Activated CD8-positive, alpha-beta memory T cell treated with anti-CD3 and anti-CD28 coated beads, Interleukin-2, amount 50 U/mL, for 24 hours (primary cell): ENCODE results near the gene SEMA3E.
"Not testable (repeated sequence)": the region's sequence is repeated elsewhere in the genome, so short reads cannot be mapped to it uniquely, and the experiment has no call there.

ENCODE experiments used
- DNase-seq: peaks from one replicate; pipeline ENCODE4 v3.0.0-alpha.2; 2020; ENCODE audit errors: extremely low read depth

The SEMA3E gene

DNA sequence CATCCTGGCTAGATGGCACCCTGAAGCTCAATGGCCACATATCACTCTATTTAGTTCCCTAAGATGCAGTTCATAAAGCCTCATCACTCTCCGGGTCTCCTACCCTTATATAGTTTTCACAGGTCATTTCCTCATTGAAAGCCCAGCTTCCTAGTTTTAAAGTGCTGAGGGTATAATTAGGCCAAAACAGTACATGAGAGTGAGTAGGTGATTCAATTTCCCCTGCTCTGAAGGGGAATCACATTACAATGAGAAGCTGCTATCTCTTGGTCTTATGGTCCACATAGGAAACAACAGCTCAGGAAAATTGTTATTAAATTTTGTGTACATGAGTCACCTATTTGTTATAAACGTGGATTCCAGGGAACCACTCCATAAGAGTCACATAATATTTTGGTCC, 162.0 kb downstream of the SEMA3E start:
- no peak for DNase-seq

DNA sequence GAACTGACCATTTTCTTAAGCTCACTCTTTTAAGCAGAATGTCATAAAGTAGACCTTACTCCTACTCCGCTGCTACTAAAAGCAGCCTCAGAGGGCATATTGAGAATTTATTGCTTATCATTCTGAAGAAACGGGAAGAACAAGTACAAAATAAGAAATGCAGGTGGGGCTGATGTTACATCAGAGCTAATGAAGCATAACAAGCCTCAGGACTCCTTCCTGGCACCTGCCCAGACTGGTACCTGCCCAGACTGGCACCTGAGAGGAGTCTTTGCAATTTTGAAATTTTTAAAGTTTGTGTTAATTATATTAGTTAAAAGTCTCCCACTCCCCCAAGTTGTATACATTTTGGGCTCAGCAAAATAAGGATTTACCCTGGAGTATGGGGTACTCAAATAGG, 162.4 kb downstream of the SEMA3E start:
- no peak for DNase-seq

DNA sequence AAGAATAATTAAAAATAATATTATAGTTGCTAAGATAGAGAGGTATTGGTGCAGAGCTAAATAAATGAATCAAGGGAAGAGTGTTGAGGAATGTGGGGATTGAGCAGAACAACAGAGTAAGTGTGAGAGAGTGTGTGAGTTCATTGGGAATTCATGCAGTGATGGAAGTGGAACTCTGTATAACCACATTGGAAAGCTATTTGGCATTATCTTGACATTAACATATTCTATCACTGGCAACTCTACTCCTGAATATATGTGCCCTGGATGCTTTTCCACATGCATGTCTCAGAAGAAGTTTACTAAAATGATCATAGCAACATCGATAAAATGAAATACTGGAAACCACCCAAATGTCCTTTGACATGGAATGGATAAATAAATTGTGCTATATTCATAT, 164.1 kb downstream of the SEMA3E start:
- no peak for DNase-seq

- no peak for DNase-seq
Observed at GRCh38 chr7:83484266-83484665, 164.7 kb downstream of the SEMA3E start.

GRCh38 chr7:83478616-83479015, 170.3 kb downstream of the SEMA3E start:
- no peak for DNase-seq

DNA sequence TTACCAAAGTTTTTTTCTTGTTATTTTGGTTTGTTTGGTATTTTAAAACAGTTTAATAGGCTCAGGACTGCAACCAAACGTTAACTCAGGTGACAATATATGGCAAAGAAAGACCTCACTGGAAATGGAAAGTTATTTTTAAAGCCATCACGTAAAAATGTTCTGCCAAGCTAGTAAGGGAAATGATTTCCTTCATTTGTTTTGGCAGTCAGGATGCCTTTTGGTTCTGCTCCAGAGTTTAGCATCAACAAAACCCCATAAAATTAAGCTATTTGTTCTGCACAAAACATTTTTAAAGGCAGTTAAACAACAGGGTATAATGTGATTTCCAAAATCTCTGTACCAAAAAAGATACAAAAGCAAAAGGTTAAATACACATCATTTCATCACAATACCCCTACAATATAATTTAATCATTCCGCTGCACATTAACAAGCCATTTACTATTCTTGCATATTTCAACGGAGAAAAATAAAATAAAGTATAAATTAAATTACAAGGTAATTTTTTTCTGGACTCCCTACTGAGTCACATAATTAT, 172.4 kb downstream of the SEMA3E start:
- no peak for DNase-seq

DNA sequence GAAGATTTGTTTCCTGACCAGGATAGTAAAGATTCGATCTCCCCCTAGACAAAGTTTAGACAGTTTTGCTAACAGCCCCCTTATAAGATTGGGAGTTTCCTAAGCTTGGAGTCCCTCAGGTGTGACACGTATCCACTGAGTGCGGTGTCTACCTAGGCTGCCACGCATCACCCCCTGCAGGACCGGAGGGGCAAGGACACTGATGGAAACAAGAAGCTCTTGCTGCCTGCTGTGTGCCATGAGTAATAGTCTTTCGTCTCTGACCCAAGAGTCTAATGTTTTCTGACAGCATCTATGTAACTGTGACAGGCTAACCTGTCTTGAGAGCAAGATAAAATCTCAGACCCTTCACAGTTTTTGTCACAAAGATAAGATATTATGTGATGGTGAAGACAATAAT, 173.5 kb downstream of the SEMA3E start:
- DNase-seq = no peak

GRCh38 chr7:83472376-83472775, 176.6 kb downstream of the SEMA3E start:
- DNase-seq = no peak

GRCh38 chr7:83469491-83469890, 179.4 kb downstream of the SEMA3E start:
- no peak for DNase-seq

- DNase-seq = no peak
Observed at GRCh38 chr7:83469076-83469475, 179.9 kb downstream of the SEMA3E start.

DNA sequence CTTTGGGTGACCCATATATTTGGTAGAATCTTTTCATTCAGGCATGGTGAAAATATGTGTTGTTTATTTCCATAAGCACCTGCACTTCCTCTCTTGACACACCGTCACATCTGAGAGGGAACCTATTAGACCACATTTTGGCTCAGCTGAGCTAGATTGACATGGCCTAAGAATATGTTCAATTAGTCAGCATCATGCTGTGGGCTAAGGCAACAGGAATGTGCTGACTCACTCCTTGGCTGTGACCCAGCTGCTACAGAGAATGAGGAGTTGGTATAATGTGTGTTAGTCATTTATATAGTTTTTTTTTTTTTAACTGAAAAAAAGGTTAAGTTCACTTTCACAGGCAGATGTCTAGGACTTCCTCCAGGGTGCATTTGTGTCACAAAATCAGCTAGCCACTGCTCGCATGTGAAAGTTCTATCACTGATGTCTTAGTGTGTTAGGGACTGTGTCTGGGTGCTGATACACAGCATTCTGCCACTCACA, 180.6 kb downstream of the SEMA3E start:
- DNase-seq = no peak

DNA sequence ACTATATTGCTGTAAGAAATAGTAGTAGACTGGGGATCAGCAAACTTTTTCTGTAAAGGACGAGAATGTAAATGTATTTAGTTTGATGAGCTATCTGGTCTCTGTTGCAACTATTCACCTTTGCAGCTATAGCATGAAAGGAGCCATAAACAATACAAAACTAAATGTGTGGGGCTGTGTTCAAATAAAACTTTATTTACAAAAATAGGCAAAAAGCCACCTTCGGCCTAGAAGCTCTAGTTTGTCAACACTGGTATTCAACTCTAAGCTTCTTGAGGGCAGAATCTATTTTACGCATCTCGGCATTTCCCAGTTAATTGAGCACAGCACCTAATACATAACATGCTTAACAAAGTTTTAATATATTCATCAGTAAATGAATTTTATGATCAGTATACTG, 181.4 kb downstream of the SEMA3E start:
- no peak for DNase-seq

GRCh38 chr7:83466956-83467355, 182.0 kb downstream of the SEMA3E start:
- no peak for DNase-seq

GRCh38 chr7:83466187-83466923, 182.6 kb downstream of the SEMA3E start:
- no peak for DNase-seq

DNA sequence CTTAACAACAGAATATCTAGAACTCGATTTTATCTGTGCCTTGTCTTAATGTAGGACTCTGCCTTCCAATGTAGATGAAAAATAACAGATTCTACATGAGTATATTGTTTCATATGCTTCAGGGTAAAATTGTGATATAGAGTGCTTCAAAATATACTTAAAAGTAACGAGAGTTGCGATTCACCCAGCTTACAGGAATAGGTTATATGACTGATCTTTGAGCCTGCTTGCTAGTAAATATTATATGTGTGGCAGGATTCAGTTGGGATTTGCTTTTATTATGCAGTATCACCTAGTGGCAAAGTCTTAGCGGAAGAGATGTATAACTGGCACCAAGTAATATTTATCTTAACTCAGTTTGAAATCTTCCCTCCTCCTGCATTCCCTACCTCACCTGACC, 183.3 kb downstream of the SEMA3E start:
- no peak for DNase-seq

GRCh38 chr7:83461820-83462219, 187.1 kb downstream of the SEMA3E start:
- not testable (repeated sequence) for DNase-seq

GRCh38 chr7:83459930-83460653, 188.8 kb downstream of the SEMA3E start:
- DNase-seq = not testable (repeated sequence)

- DNase-seq = not testable (repeated sequence)
Observed at GRCh38 chr7:83459101-83459929, 189.6 kb downstream of the SEMA3E start.

DNA sequence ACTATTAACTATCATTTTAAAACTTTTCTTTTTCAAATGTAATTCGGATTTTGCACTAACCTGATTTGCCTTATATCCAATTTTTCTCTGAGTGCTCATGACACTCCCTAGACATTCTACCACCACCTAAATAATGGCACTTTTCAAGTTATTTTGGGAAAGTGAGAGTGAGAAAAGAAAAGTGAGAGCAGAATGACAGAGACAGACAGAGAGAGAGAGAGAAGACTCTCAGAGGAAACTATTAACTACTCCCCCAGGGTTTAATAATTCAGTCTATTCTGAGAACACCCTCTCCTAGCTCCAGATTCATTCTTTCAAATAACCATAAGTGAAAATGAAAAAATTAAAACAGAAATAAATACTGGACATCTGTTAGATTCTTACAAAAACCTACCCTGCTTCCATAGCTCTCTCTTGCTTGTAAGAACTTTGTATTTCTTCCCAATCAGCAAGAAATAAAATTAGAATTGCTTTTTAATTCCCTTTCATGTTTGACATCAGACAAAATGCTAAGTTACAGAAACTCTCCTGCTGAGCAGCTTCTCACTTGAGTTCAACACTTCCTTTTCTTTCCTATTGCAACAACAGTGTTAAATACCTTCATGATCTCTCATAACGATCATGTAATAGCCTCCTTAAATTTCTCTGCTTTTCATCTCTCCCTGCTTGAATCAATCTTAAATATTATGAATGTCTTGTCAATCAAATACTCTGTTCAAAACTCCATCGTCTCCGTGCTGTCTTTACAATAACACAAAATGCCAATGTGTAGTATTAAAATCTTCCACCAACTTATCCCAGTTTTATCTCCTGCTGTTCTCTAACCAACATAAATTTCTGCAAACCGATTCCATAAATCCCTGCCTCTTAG, 191.7 kb downstream of the SEMA3E start:
- DNase-seq = no peak

- DNase-seq = no peak
Observed at GRCh38 chr7:83456413-83456812, 192.5 kb downstream of the SEMA3E start.

GRCh38 chr7:83455612-83456011, 193.3 kb downstream of the SEMA3E start:
- no peak for DNase-seq
